Esophagus squamous epithelium (tissue), 5 donors: ENCODE data around the gene OPTN. TPM values are rescaled to one million over a fixed set of nuclear protein-coding genes. Genes with fewer than 3 reads are reported as not detected.
A peak's percentile ranks its signal among the peaks of the same experiment; 100 is the strongest.

Source experiments
- DNase-seq: peaks from one replicate; lab custom pipeline; 2025; lab: John Stamatoyannopoulos, UW
- H3K27ac ChIP-seq, 4 donors: fragments of 200-600 bp; sonication (generic); one replicate each; pipeline ENCODE4 v1.5.1; 2016 to 2019; ENCODE audit warnings: mild to moderate bottlenecking in 1 of 4
- H3K27me3 ChIP-seq, 4 donors: fragments of 200-600 bp; sonication (generic); 1 replicate in 3 of 4; 2 replicates in 1 of 4; pipeline versions ENCODE4 v1.5.1 to v1.6.0; 2017 to 2021; ENCODE audit warnings: antibody characterized with exemption in 1 of 4
- H3K36me3 ChIP-seq, 3 donors: fragments of 200-600 bp; sonication (generic); one replicate each; pipeline ENCODE4 v1.5.1; 2016 to 2019
- H3K4me1 ChIP-seq, 3 donors: fragments of 200-600 bp; sonication (generic); one replicate each; pipeline ENCODE4 v1.5.1; 2017 to 2019
- H3K4me3 ChIP-seq, 4 donors: fragments of 200-600 bp; sonication (generic); 1 replicate in 3 of 4; 2 replicates in 1 of 4; pipeline ENCODE4 v1.5.1; 2016 to 2019; ENCODE audit warnings: mild to moderate bottlenecking in 2 of 4, moderate library complexity in 1 of 4
- H3K9me3 ChIP-seq, 3 donors: fragments of 200-600 bp; sonication (generic); one replicate each; pipeline ENCODE4 v1.5.1; 2016 to 2019
- CTCF ChIP-seq, 6 experiments: fragments of 450-650 bp in 4 of 6; fragments of 200-600 bp in 2 of 6; sonication (generic) in 2 of 6; IDR thresholded peaks; one replicate each; pipeline ENCODE4 v1.5.1; 2016 to 2019; ENCODE audit warnings: antibody characterized with exemption in 6 of 6, mild to moderate bottlenecking in 4 of 6, moderate library complexity in 4 of 6
- POLR2A ChIP-seq, 4 donors: fragments of 450-650 bp; IDR thresholded peaks; one replicate each; pipeline ENCODE4 v1.6.1; 2017; ENCODE audit warnings: antibody characterized with exemption in 4 of 4, mild to moderate bottlenecking in 4 of 4, moderate library complexity in 3 of 4
- WGBS, 2 donors: methylation state at CpG; one replicate each; pipeline ENCODE4 v1.1.5; 2018; 5-methylcytosine and 5-hydroxymethylcytosine counted together
- intact Hi-C: fragments of 100-400 bp; cut with DNase I; formaldehyde crosslinking; loops from one replicate; pipeline ENCODE4 v1.15.0; 2022
- total RNA-seq, 4 donors: library from RNA; depleted of rRNA; stranded (reverse); fragments of >200 nt; gene quantifications; one replicate each; pipeline ENCODE4 v1.1.0, GENCODE V29; 2016
- donor health status: DM: yes; HTN: yes; CAD: no.

Gene OPTN
- total RNA-seq, 4 donors from 2014 or later, result 23.3 to 46.9 (median 33.6) TPM

GRCh38 chr10:13056456-13057077, 43.4 kb upstream of the OPTN start:
- intact Hi-C loops, result no loop called here
- no peaks in the 10 kb centered on the region for H3K36me3 ChIP-seq
- TF ChIP-seq CTCF (IDR thresholded peaks at IDR 0.05), result peak in 4 of 6 experiments; percentile 42 to 58 (median 52)
- TF ChIP-seq POLR2A (IDR thresholded peaks at IDR 0.05), result no peak
- WGBS, 2 donors, result 75 to 77% methylated on average over 6 to 7 of the region's 7 CpGs
- H3K27ac ChIP-seq, result no peak overlapping the region
- no peaks in the 10 kb centered on the region for H3K9me3 ChIP-seq
- H3K4me3 ChIP-seq, result no peak overlapping the region
- peaks cover 0 to 8% (median 0%) of the 10 kb centered on the region in 4 donors for H3K27me3 ChIP-seq
- DNase-seq, result no peak
- peaks cover 0 to 16% (median 0%) of the 10 kb centered on the region in 3 donors for H3K4me1 ChIP-seq

- intact Hi-C loops, result loop anchor here (10.0 kb wide), 1 partner anchor 348 kb away; no protein-coding TSS in a partner anchor
- no peaks in the 10 kb centered on the region for H3K9me3 ChIP-seq
- 96 to 100% methylated on average over 2 to 5 of the region's 5 CpGs for WGBS, 2 donors
Observed at GRCh38 chr10:13062803-13063202, 37.2 kb upstream of the OPTN start.

GRCh38 chr10:13066527-13066926, 33.4 kb upstream of the OPTN start:
- no peak overlapping the region for H3K4me3 ChIP-seq
- WGBS, 2 donors, result 49 to 50% methylated on average over 6 of the region's 6 CpGs
- H3K4me1 ChIP-seq, result no peaks in the 10 kb centered on the region
- H3K27me3 ChIP-seq, result peaks cover 0 to 9% (median 0%) of the 10 kb centered on the region in 4 donors
- intact Hi-C loops, result loop anchor here (10.0 kb wide), 1 partner anchor 352 kb away; no protein-coding TSS in a partner anchor
- TF ChIP-seq CTCF (IDR thresholded peaks at IDR 0.05) (no peak), POLR2A (IDR thresholded peaks at IDR 0.05) (no peak)
- no peaks in the 10 kb centered on the region for H3K9me3 ChIP-seq
- no peak for DNase-seq
- no peak overlapping the region for H3K27ac ChIP-seq
- H3K36me3 ChIP-seq, result no peaks in the 10 kb centered on the region

More at GRCh38 chr10:13062803-13063202, 37.2 kb upstream of the OPTN start:
- no peak for TF ChIP-seq CTCF (IDR thresholded peaks at IDR 0.05)
- no peak for TF ChIP-seq POLR2A (IDR thresholded peaks at IDR 0.05)
- Histone ChIP-seq H3K27me3 (peaks cover 0 to 12% (median 0%) of the 10 kb centered on the region in 4 donors), H3K4me1 (no peaks in the 10 kb centered on the region), H3K27ac (no peak overlapping the region), H3K4me3 (no peak overlapping the region), H3K36me3 (no peaks in the 10 kb centered on the region)
- DNase-seq, result no peak

GRCh38 chr10:13067431-13067830, 32.5 kb upstream of the OPTN start:
- TF ChIP-seq POLR2A (IDR thresholded peaks at IDR 0.05), result no peak
- TF ChIP-seq CTCF (IDR thresholded peaks at IDR 0.05), result no peak

GRCh38 chr10:13068071-13068470, 31.9 kb upstream of the OPTN start:
- intact Hi-C loops, result loop anchor here (10.0 kb wide), 1 partner anchor 353 kb away; no protein-coding TSS in a partner anchor

More at GRCh38 chr10:13067431-13067830, 32.5 kb upstream of the OPTN start:
- intact Hi-C loops, result loop anchor here (10.0 kb wide), 1 partner anchor 353 kb away; no protein-coding TSS in a partner anchor
- Histone ChIP-seq H3K9me3 (no peaks in the 10 kb centered on the region), H3K36me3 (no peaks in the 10 kb centered on the region), H3K4me3 (no peak overlapping the region), H3K4me1 (no peaks in the 10 kb centered on the region), H3K27ac (no peak overlapping the region), H3K27me3 (peaks cover 0 to 9% (median 0%) of the 10 kb centered on the region in 4 donors)
- 82 to 89% methylated on average over 7 of the region's 7 CpGs for WGBS, 2 donors
- DNase-seq, result no peak

More at GRCh38 chr10:13068071-13068470, 31.9 kb upstream of the OPTN start:
- Histone ChIP-seq H3K27ac (no peak overlapping the region), H3K4me3 (no peak overlapping the region), H3K36me3 (no peaks in the 10 kb centered on the region), H3K9me3 (no peaks in the 10 kb centered on the region), H3K27me3 (peaks cover 0 to 9% (median 0%) of the 10 kb centered on the region in 4 donors), H3K4me1 (no peaks in the 10 kb centered on the region)
- 75 to 76% methylated on average over 5 of the region's 5 CpGs for WGBS, 2 donors
- DNase-seq, result no peak
- TF ChIP-seq POLR2A (IDR thresholded peaks at IDR 0.05) (no peak), CTCF (IDR thresholded peaks at IDR 0.05) (no peak)
